ENCODE measurements around the gene LGR6. TPM values are rescaled to one million over a fixed set of nuclear protein-coding genes. Genes with fewer than 3 reads are reported as not detected.

LGR6 gene
- total RNA-seq, 1 experiment from 2014 or later: 0.08 TPM

GRCh38 chr1:202199040-202199889, 5.7 kb downstream of the LGR6 start:
- H3K27ac ChIP-seq (ENCODE audit: low read length): no peak overlapping the region
- POLR2A ChIA-PET: interaction anchor here (0.6 to 0.7 kb wide), 2 partner anchors 44 to 403 kb away, joined by 3 to 4 read pairs; no protein-coding TSS in a partner anchor
- H3K9me3 ChIP-seq (ENCODE audit: control insufficient read depth, insufficient read depth, low read depth, low read length): no peaks in the 10 kb centered on the region
- DNase-seq (ENCODE audit: low read depth, low spot score): no peak
- H3K4me1 ChIP-seq (ENCODE audit: control insufficient read depth, insufficient read depth, low read length): peaks cover 8% of the 10 kb centered on the region; the same call in 1 of the 2 replicates
- no peak for ATAC-seq
- H3K4me3 ChIP-seq (ENCODE audit: low read depth in 2 of 2, low read length in 2 of 2): no peak overlapping the region
- no TSS peak for BruUV-seq (replicated peaks)
- intact Hi-C loops (cut with micrococcal nuclease; ENCODE audit: unreplicated experiment): no loop called here
- in situ Hi-C loops (cut with HindIII; ENCODE audit: low pct_unique_long_range_greater_than_20kb, low sequenced_read_pairs): no loop called here
- TF ChIP-seq TCF7L2 (IDR thresholded peaks at IDR 0.05; ENCODE audit: low read depth, low read length) (no peak), REST (IDR thresholded peaks at IDR 0.05; ENCODE audit: insufficient read depth in 1 of 2, low read depth in 2 of 2, low read length in 1 of 2) (no peak), POLR2AphosphoS5 (IDR thresholded peaks at IDR 0.05; ENCODE audit: low read depth, low read length) (no peak), CTCF (IDR thresholded peaks at IDR 0.05) (no peak), SIN3A (IDR thresholded peaks at IDR 0.05; ENCODE audit: borderline replicate concordance, insufficient read depth, low read depth, low read length) (no peak)
- H3K27me3 ChIP-seq (ENCODE audit: control insufficient read depth, insufficient read depth, low read length): peaks cover under 1% of the 10 kb centered on the region; the same call in 1 of the 2 replicates
- CTCF ChIA-PET: no interaction called here
- no peaks in the 10 kb centered on the region for H3K36me3 ChIP-seq (ENCODE audit: control insufficient read depth, insufficient read depth, low read length)

- in situ Hi-C loops (cut with HindIII; ENCODE audit: low pct_unique_long_range_greater_than_20kb, low sequenced_read_pairs): loop anchor here (25.0 kb wide), 1 partner anchor 112 kb away; no protein-coding TSS in a partner anchor
- intact Hi-C loops (cut with micrococcal nuclease; ENCODE audit: unreplicated experiment): no loop called here
These were observed 6.5 kb downstream of the LGR6 start for GRCh38 chr1:202200112-202200548.

More at GRCh38 chr1:202200112-202200548, 6.5 kb downstream of the LGR6 start:
- POLR2A ChIA-PET: interaction anchor here (0.6 to 0.7 kb wide), 2 partner anchors 45 to 402 kb away, joined by 3 to 4 read pairs; no protein-coding TSS in a partner anchor
- no peak for TF ChIP-seq REST (IDR thresholded peaks at IDR 0.05; ENCODE audit: insufficient read depth in 1 of 2, low read depth in 2 of 2, low read length in 1 of 2)
- TF ChIP-seq POLR2AphosphoS5 (IDR thresholded peaks at IDR 0.05; ENCODE audit: low read depth, low read length): no peak
- no peak for TF ChIP-seq TCF7L2 (IDR thresholded peaks at IDR 0.05; ENCODE audit: low read depth, low read length)
- no peak for TF ChIP-seq CTCF (IDR thresholded peaks at IDR 0.05)
- TF ChIP-seq SIN3A (IDR thresholded peaks at IDR 0.05; ENCODE audit: borderline replicate concordance, insufficient read depth, low read depth, low read length): no peak
- Histone ChIP-seq H3K4me3 (ENCODE audit: low read depth in 2 of 2, low read length in 2 of 2) (no peak overlapping the region), H3K4me1 (ENCODE audit: control insufficient read depth, insufficient read depth, low read length) (peaks cover 8% of the 10 kb centered on the region; the same call in 1 of the 2 replicates), H3K27me3 (ENCODE audit: control insufficient read depth, insufficient read depth, low read length) (no peaks in the 10 kb centered on the region), H3K27ac (ENCODE audit: low read length) (no peak overlapping the region), H3K9me3 (ENCODE audit: control insufficient read depth, insufficient read depth, low read depth, low read length) (no peaks in the 10 kb centered on the region), H3K36me3 (ENCODE audit: control insufficient read depth, insufficient read depth, low read length) (no peaks in the 10 kb centered on the region)
- CTCF ChIA-PET: interaction anchor here (1.5 kb wide), 1 partner anchor 11 kb away, joined by 4 read pairs; no protein-coding TSS in a partner anchor
- no peak for DNase-seq (ENCODE audit: low read depth, low spot score)
- no TSS peak for BruUV-seq (replicated peaks)
- ATAC-seq: 0 out of 2 replicates have a peak, but pooled peaks have one; percentile 32

Data from Panc1 (cell line).